ENCODE results near the gene GRIK3. TPM values are rescaled to one million over a fixed set of nuclear protein-coding genes. Genes with fewer than 3 reads are reported as not detected.
"Not testable (repeated sequence)": the region's sequence is repeated elsewhere in the genome, so short reads cannot be mapped to it uniquely, and the experiment has no call there.

Gene GRIK3
- total and polyA plus RNA-seq, 4 donors: 0.68 to 1.6 TPM; not detected in 2

DNA sequence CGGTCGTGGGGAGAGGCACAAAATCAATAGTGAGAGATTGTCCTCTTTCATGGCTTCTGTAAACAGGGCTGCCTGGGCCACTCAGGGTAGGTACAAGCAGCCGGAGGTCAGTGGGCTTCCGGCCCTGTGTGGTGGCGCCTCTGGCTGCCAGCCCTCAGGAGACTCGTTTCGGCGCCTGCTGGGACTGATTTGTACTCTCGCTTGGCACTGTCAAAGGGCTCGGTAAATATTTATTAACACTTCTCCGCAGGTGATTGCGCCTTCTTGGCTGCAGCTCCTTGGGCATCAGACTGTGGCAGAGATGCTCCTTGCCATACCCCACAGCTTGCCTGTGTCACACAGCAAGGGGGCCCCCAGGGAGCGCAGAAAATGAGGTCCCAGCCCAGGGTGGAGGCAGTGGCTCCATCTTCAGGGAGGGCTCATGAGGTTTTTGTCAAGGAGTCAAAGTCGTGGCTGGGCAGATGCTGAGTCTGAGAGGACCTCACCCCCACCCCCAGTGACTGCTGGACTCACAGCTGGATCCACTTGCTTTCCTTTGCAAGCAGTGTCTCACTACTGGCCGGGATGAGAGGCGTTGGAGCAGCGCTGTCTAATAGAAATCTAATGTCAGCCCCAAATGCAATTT lies 262.5 kb downstream of the GRIK3 start:
- Histone ChIP-seq H3K27ac (ENCODE audit: low read depth in 1 of 2, low read length in 2 of 2) (no peak overlapping the region), H3K36me3 (ENCODE audit: control insufficient read depth in 1 of 2, insufficient read depth in 2 of 2, low read length in 1 of 2) (no peaks in the 10 kb centered on the region), H3K4me3 (ENCODE audit: low read length in 2 of 2) (no peak overlapping the region), H3K9me3 (ENCODE audit: control insufficient read depth, low read length) (no peaks in the 10 kb centered on the region), H3K4me1 (ENCODE audit: control insufficient read depth in 1 of 2, insufficient read depth in 2 of 2, low read length in 2 of 2) (no peaks in the 10 kb centered on the region), H3K27me3 (ENCODE audit: control insufficient read depth in 1 of 2, insufficient read depth in 2 of 2, low read length in 1 of 2) (no peaks in the 10 kb centered on the region)
- 3 to 6% methylated on average over 17 of the region's 17 CpGs for WGBS, 2 donors
- ATAC-seq (ENCODE audit: low FRiP score) (no peak), DNase-seq (peak in 1 of 2 donors; percentile 33)
- intact Hi-C loops (cut with DNase I): no loop called here

DNA sequence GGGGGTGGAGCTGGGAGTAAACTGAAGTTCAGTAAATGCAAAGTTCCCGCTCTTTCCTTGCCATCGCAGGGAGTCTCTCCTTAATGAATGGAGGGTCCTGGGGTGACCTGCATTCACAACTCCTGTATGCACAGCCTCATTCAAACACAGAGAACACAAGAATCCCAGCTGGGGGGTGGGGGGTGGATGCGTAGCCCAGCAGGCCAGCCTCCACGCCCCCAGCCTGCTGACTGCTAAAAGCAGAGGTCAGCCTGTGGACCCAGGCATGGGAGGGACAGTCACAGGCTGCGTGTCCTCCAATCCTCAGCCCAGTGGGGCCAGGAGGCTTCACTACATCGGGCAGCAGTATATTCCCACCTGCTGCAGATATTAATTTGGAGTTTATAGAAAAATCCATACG lies 263.1 kb downstream of the GRIK3 start:
- no peaks in the 10 kb centered on the region for H3K36me3 ChIP-seq (ENCODE audit: control insufficient read depth in 1 of 2, insufficient read depth in 2 of 2, low read length in 1 of 2)
- no peaks in the 10 kb centered on the region for H3K4me1 ChIP-seq (ENCODE audit: control insufficient read depth in 1 of 2, insufficient read depth in 2 of 2, low read length in 2 of 2)
- ATAC-seq (ENCODE audit: low FRiP score) (no peak), DNase-seq (no peak)
- H3K9me3 ChIP-seq (ENCODE audit: control insufficient read depth, low read length): no peaks in the 10 kb centered on the region
- WGBS, 2 donors: 9 to 16% methylated on average over 7 of the region's 7 CpGs
- intact Hi-C loops (cut with DNase I): no loop called here
- H3K27ac ChIP-seq (ENCODE audit: low read depth in 1 of 2, low read length in 2 of 2): no peak overlapping the region
- H3K27me3 ChIP-seq (ENCODE audit: control insufficient read depth in 1 of 2, insufficient read depth in 2 of 2, low read length in 1 of 2): no peaks in the 10 kb centered on the region
- no peak overlapping the region for H3K4me3 ChIP-seq (ENCODE audit: low read length in 2 of 2)

DNA sequence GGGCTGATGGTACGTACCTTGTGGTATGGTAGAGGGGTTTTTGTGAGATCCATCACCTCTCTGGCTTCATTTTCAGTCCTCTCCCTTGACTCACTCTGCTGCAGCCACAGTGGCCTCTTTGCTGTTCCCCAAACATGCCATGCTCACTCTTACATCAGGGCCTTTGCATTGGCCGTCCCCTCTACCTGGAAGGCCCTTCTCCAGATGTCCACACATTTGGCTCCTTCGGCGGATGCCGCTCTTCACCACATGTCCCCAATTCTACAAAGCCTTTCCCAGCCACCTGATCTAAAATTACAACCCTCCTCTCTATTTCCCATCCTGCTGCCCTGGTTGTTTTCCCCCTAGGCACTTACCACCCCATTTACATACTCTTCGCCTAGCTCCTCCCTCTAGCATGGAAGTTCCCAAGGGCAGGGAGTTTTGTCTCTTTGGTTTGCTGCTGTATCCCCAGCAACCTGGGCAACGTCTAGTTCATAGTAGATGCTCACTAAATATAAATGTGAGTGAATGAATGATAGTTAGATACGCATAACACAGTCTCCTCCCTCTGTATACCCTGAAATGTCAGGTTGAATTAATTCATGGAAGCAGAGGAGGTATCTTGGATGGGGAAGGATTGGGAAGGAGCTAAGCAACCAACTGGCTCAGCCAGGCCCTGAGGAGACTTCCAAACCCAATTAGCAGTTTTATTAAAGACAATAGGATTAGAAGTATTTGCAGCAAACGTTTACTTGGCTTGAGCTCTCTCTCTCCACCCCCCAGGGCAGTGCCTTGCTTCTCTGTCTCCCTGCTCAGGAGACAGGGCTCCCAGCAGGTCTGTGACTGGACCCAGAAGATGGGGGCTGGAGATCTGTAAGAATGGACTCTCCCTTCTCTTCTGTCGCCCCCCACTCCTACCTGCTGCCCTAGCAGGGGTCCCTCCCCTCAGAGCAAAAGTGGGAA lies 264.2 kb downstream of the GRIK3 start:
- intact Hi-C loops (cut with DNase I): no loop called here
- Histone ChIP-seq H3K27ac (ENCODE audit: low read depth in 1 of 2, low read length in 2 of 2) (no peak overlapping the region), H3K27me3 (ENCODE audit: control insufficient read depth in 1 of 2, insufficient read depth in 2 of 2, low read length in 1 of 2) (no peaks in the 10 kb centered on the region), H3K36me3 (ENCODE audit: control insufficient read depth in 1 of 2, insufficient read depth in 2 of 2, low read length in 1 of 2) (no peaks in the 10 kb centered on the region), H3K4me1 (ENCODE audit: control insufficient read depth in 1 of 2, insufficient read depth in 2 of 2, low read length in 2 of 2) (no peaks in the 10 kb centered on the region), H3K9me3 (ENCODE audit: control insufficient read depth, low read length) (no peaks in the 10 kb centered on the region), H3K4me3 (ENCODE audit: low read length in 2 of 2) (no peak overlapping the region)
- 34 to 39% methylated on average over 10 of the region's 10 CpGs for WGBS, 2 donors
- DNase-seq (peak in 1 of 2 donors; percentile 43), ATAC-seq (ENCODE audit: low FRiP score) (no peak)

DNA sequence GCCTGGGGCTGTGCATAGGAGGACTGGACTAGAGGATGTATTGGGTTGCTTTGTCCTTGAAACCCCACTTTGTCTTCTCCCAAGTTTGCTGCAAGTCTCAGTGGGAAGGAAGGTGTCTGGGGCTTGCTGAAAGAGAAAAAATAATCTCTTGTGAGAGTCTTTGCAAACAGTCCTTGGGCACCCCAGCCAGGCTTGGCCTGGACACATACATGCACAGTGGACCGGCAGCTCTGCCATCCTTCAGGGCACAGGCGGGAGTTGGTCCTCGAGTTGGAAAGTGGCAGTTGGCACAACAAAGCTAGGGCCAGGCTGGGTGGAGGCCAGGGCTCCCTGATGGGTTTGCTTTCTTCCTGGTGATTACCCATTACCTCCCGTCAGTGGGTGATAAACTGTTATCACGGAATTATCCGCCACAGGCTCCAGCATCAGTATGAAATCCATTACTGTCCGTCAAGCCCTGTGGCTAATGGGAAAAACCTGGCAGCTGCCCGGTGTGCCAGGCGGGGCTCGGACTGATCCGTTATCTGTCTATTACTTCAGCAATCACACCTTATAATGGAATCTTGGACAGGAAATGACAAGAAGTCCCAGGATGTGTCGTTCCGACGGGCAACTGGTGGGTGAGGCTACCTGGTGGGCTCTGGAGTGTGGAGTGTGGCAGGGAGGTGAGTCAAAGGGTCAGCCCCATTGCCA lies 265.7 kb downstream of the GRIK3 start:
- Histone ChIP-seq H3K36me3 (ENCODE audit: control insufficient read depth in 1 of 2, insufficient read depth in 2 of 2, low read length in 1 of 2) (no peaks in the 10 kb centered on the region), H3K4me1 (ENCODE audit: control insufficient read depth in 1 of 2, insufficient read depth in 2 of 2, low read length in 2 of 2) (no peaks in the 10 kb centered on the region), H3K27ac (ENCODE audit: low read depth in 1 of 2, low read length in 2 of 2) (no peak overlapping the region), H3K9me3 (ENCODE audit: control insufficient read depth, low read length) (no peaks in the 10 kb centered on the region), H3K4me3 (ENCODE audit: low read length in 2 of 2) (no peak overlapping the region), H3K27me3 (ENCODE audit: control insufficient read depth in 1 of 2, insufficient read depth in 2 of 2, low read length in 1 of 2) (no peaks in the 10 kb centered on the region)
- intact Hi-C loops (cut with DNase I): no loop called here
- ATAC-seq (ENCODE audit: low FRiP score) (no peak), DNase-seq (peak in 1 of 2 donors; percentile 43)
- WGBS, 2 donors: 71 to 74% methylated on average over 14 of the region's 14 CpGs

DNA sequence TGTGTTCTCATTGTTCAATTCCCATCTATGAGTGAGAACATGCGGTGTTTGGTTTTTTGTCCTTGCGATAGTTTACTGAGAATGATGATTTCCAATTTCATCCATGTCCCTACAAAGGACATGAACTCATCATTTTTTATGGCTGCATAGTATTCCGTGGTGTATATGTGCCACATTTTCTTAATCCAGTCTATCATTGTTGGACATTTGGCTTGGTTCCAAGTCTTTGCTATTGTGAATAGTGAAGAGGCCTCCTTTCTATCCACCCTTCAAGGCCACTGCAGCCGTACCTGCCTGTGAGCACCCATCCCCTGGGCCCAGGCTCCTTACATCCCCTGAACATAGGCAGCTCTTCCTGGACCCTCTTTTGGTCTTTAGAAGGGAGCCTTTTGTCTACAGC lies 266.9 kb downstream of the GRIK3 start:
- H3K4me1 ChIP-seq (ENCODE audit: control insufficient read depth in 1 of 2, insufficient read depth in 2 of 2, low read length in 2 of 2); H3K27me3 ChIP-seq (ENCODE audit: control insufficient read depth in 1 of 2, insufficient read depth in 2 of 2, low read length in 1 of 2); H3K27ac ChIP-seq (ENCODE audit: low read depth in 1 of 2, low read length in 2 of 2); H3K36me3 ChIP-seq (ENCODE audit: control insufficient read depth in 1 of 2, insufficient read depth in 2 of 2, low read length in 1 of 2); H3K9me3 ChIP-seq (ENCODE audit: control insufficient read depth, low read length); H3K4me3 ChIP-seq (ENCODE audit: low read length in 2 of 2); ATAC-seq (ENCODE audit: low FRiP score); intact Hi-C loops (cut with DNase I): not testable (repeated sequence)
- peak in 1 of 2 donors; percentile 23 for DNase-seq
- 95 to 100% methylated on average over 1 of the region's 4 CpGs for whole genome bisulfite sequencing, 2 donors

DNA sequence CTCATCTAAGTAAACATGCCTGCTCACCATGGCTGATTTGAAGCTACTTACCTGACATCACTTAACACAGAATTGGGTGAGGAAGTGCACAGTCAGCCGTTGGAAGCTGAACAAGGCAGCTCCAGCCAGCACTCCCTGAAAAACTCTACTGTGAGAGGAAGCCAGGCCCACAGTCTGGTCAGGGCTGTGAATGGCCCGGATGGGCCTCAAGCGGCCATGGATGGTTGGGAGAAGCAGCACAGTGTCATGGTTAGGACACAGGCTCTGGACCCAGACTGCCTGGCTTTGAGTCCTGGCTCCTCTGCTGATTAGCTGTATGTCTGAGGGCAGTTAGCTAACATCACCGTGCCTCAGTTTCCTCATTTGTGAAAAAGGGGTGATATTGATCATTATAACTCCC lies 267.8 kb downstream of the GRIK3 start:
- Histone ChIP-seq H3K27me3 (ENCODE audit: control insufficient read depth in 1 of 2, insufficient read depth in 2 of 2, low read length in 1 of 2) (no peaks in the 10 kb centered on the region), H3K4me1 (ENCODE audit: control insufficient read depth in 1 of 2, insufficient read depth in 2 of 2, low read length in 2 of 2) (no peaks in the 10 kb centered on the region), H3K27ac (ENCODE audit: low read depth in 1 of 2, low read length in 2 of 2) (no peak overlapping the region), H3K4me3 (ENCODE audit: low read length in 2 of 2) (no peak overlapping the region), H3K9me3 (ENCODE audit: control insufficient read depth, low read length) (no peaks in the 10 kb centered on the region), H3K36me3 (ENCODE audit: control insufficient read depth in 1 of 2, insufficient read depth in 2 of 2, low read length in 1 of 2) (no peaks in the 10 kb centered on the region)
- DNase-seq (peak in 1 of 2 donors; percentile 39), ATAC-seq (ENCODE audit: low FRiP score) (no peak)
- intact Hi-C loops (cut with DNase I): no loop called here
- WGBS, 2 donors: 53 to 69% methylated on average over 4 of the region's 4 CpGs

DNA sequence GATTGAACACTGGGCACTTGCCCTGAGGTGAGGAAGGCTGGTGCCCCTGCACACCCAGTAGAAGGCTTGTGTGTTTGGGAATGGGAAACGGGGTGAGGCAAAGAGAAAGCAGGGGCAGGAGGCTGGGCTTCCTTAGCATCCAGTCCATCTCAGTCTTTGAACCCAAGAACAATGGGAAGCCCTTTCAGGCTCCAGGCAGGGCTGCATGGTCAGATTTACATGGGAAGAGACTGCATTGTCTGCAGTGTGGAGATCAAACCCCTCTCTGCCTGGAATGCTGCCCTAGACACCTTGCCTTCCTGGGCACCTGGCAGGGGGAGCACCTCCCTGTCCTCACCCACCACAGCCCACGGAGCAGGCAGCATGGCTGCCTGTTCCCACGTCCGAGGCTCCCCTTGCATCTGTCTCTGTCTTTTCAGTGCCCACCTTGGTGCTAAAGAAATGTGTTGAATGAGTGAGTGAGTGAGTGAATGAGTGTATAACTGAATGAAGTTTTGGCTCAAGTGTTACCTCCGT lies 268.5 kb downstream of the GRIK3 start:
- intact Hi-C loops (cut with DNase I): no loop called here
- Histone ChIP-seq H3K4me1 (ENCODE audit: control insufficient read depth in 1 of 2, insufficient read depth in 2 of 2, low read length in 2 of 2) (no peaks in the 10 kb centered on the region), H3K4me3 (ENCODE audit: low read length in 2 of 2) (no peak overlapping the region), H3K27me3 (ENCODE audit: control insufficient read depth in 1 of 2, insufficient read depth in 2 of 2, low read length in 1 of 2) (no peaks in the 10 kb centered on the region), H3K27ac (ENCODE audit: low read depth in 1 of 2, low read length in 2 of 2) (no peak overlapping the region), H3K9me3 (ENCODE audit: control insufficient read depth, low read length) (peaks cover 2% of the 10 kb centered on the region), H3K36me3 (ENCODE audit: control insufficient read depth in 1 of 2, insufficient read depth in 2 of 2, low read length in 1 of 2) (no peaks in the 10 kb centered on the region)
- WGBS, 2 donors: 50 to 51% methylated on average over 5 of the region's 5 CpGs
- DNase-seq (peak in 1 of 2 donors; percentile 47), ATAC-seq (ENCODE audit: low FRiP score) (no peak)

DNA sequence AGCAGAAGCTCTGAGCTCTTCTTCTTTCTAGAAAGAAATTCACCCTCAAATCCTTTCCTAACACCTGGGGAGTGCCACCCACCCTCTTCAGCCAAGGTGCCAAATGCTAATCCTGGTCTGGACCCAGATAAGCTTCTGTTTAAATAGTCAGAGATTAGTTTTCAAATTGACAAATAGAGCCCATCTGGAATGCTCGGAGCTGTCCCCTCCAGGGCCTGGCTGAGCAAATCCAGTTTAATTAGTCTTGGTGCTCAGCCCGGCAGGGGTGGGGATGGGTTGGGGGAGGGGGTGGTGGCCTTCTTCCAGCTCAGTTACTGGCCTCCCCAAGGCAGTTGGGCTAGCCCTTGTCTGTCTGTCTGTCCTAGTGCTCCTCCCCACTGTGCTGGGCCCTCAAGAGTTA lies 269.5 kb downstream of the GRIK3 start:
- Histone ChIP-seq H3K27me3 (ENCODE audit: control insufficient read depth in 1 of 2, insufficient read depth in 2 of 2, low read length in 1 of 2) (no peaks in the 10 kb centered on the region), H3K4me3 (ENCODE audit: low read length in 2 of 2) (no peak overlapping the region), H3K27ac (ENCODE audit: low read depth in 1 of 2, low read length in 2 of 2) (no peak overlapping the region), H3K4me1 (ENCODE audit: control insufficient read depth in 1 of 2, insufficient read depth in 2 of 2, low read length in 2 of 2) (no peaks in the 10 kb centered on the region), H3K36me3 (ENCODE audit: control insufficient read depth in 1 of 2, insufficient read depth in 2 of 2, low read length in 1 of 2) (no peaks in the 10 kb centered on the region), H3K9me3 (ENCODE audit: control insufficient read depth, low read length) (peaks cover 8% of the 10 kb centered on the region)
- intact Hi-C loops (cut with DNase I): no loop called here
- 6 to 8% methylated on average over 2 of the region's 2 CpGs for WGBS, 2 donors
- DNase-seq: no peak
- ATAC-seq (ENCODE audit: low FRiP score): no peak
